Stimulated activated CD8-positive, alpha-beta memory T cell treated with anti-CD3 and anti-CD28 coated beads, Interleukin-2, amount 100 ng/mL, for 1 hour (primary cell): Measurements from ENCODE around the gene NDEL1.

Experiments used
- DNase-seq, 2 donors: peaks; one replicate each; pipeline ENCODE4 v3.0.0-alpha.2; 2020; ENCODE audit warnings: low read depth in 2 of 2

Gene NDEL1

DNA sequence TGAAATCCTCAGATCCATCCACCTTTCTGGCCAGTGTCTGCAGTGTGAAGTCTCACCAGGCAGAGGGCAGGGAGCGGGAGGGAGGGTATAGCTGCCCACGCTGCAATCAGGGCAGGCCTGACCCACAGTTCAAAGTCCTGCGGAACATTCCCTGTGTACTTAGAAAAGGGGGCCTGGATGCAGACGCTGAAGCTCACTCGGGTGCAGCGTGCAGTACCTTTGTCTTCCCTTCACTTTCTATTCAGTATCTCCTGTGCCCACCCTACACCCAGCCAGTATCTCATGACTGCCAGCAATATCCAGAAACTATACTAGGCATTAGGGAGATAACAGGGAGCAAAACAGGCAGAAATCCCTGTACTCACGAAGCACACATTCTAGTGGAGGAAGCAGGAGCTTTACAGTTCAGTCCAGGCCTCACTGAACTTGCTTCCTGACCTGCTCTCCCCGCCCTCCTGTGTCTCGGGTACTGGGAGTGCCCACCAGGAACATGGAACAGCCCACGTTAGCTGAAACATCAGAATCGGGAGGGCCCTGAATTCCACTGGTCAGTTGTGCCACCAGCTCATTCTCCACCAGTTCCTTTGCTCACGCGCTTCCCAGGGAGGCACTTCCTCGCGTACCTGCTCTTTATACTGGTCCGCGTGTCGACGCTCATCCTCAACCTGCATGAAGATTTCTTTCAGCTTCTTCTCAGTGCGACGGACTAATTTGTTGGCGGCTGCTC, 42.2 kb downstream of the NDEL1 start:
- DNase-seq = no peak

DNA sequence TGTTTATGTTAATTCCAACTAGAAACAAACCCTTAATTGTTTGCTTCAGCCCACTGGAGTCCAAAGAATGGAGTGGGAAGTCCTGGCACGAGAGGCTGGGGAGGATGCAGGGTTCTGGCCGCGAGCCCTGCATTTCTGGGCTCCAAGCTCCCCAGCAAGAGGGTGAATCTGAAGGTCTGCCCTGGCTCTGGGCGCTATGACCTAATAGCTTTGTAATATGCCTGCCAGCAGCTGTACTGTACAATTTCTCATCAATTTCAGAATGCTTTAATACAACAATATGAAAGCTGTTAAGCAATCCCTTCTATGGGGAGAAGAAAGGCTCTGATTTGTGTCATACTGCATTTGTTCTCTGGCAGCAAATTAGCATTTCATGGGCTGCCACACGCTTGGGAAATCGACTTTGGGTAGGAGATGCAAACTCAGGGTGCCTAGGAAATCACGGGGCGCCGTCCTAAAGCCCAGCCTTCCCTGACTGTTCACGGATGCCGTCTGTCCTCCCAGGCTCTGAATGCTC, 43.8 kb downstream of the NDEL1 start:
- no peak for DNase-seq

DNA sequence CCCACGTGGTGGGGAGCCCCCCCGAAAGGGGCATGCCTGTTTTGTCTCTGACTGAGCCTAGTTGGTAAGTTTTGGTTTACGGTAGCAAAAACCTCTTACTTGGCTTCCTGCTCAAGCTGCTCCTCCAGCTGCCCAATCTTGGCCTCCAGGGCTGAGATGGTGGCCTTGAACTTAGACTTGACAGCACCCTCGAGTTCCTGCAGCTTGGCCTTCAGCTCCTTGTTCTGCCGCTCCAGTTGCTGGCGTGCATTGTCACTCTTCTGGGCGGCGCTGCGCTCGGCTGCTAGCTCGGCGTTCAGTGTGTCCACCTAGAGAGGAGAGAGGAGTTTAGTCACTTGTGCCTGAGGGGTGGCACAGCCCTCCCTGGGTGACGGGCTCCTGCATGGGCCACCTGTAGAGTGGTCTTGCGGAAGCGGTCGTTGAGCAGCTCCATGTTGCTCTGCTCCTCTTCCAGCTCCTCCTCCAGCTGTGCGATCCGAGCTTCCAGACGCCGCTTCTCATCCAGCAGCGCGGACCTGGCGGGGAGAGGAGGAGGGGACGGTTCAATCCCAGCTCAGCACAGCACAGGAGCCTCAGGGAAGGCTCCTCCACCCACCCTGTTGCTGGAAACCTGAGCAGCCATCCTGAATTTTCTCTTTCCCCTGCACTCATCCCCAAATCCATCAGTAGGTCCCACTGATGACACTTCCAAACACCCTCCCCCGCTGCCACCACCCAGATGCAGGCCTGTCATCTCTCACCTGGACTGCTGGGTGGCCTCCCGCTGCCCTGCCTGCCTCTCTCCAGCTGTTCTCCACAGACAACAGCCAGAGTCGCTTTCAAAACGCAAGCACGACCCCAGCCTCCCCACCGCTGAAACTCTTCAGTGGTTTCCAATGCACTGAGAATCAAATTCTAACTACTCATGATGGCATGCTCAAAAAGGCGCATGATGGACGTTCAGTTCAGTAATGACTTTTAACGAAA, 44.6 kb downstream of the NDEL1 start:
- no peak for DNase-seq

DNA sequence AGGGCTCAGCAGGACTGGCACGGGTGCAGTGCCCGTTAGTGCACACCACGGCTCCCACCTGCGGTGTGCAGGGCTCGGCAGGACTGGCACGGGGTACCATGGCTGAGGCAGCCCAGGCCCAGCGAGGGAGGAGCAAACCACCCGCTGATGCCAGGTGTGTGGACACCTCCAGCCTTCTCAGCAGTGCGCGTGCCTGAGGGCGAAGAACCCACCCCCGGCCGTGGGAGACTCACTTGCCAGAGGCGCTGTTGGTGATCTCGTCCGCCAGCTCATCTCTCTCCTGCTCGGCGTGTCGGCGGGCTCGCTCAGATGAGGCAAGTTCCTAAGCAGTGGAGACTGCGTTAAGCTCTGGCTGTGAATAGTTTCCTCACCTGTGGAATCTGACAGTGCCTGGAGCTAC, 45.4 kb downstream of the NDEL1 start:
- DNase-seq = no peak

DNA sequence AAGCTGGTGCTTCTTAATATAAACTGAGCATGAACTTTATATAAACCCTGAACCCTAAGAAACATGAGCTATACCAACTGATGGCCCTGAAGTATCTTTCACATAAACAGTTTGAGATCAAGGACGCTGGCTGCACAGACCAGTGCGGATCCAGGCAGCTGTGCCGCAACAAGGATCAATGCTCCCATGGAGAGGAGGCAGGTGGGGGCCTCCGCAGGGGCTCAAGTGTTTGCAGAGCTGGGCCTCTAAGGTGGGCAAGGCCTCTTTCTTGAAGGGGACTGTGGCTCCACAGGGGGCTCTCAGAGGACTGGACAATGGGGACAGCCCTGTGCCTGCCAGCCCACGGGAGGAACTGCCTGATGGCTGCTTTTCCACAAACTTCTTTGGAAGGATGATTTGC, 46.0 kb downstream of the NDEL1 start:
- no peak for DNase-seq

DNA sequence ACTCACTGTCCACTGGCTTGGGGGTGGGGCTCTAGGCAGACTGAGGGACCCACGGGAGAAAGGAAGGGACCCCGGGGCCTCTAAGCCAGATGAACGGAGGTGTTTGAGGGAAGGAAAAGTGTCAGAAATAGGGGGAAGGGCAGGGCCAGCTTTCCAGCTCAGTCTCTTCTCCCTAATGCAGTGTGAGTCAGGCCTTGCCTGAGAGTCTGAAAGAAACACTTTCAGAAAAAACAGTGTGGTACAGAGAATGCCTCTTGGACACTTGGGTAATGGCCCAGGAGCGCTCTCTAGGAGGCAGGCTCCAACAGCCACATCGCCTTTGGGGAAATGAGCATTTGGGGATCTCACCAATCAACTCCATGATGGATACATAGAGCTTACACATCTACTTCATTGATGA, 46.9 kb downstream of the NDEL1 start:
- DNase-seq = no peak

DNA sequence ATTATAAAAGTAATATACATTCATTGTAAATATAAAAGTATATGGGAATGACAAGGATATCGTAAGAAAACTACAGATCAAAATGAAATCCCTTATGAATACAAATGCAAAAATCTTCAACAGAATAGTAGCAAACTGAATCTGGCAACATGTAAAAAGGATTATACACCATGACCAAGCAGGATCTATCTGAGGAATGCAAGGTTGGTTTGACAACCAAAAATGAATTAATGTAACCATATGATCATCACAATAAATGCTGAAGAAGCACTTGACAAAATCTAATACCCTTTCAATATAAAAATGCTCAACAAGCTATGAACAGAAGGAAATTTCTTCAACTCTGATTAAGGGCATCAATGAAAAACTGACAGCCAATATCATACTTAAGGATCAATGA, 48.8 kb downstream of the NDEL1 start:
- no peak for DNase-seq

DNA sequence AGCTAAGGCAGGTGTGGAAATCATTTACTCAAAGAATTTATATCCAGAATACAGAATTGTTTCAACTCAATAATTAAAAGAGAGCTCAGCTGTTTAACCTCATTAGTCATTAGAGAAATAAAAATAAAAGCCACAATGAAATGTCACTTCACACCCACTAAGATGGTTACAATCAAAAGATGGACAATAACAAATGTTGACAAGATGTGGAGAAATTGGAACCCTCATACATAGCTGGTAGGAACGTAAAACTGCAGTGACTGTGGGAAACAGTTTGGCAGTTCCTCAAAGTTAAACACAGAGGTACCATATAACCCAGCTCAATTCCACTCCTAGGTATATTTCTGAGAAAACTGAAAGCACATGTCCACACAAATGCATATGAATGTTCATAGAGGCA, 49.8 kb downstream of the NDEL1 start:
- DNase-seq = no peak

DNA sequence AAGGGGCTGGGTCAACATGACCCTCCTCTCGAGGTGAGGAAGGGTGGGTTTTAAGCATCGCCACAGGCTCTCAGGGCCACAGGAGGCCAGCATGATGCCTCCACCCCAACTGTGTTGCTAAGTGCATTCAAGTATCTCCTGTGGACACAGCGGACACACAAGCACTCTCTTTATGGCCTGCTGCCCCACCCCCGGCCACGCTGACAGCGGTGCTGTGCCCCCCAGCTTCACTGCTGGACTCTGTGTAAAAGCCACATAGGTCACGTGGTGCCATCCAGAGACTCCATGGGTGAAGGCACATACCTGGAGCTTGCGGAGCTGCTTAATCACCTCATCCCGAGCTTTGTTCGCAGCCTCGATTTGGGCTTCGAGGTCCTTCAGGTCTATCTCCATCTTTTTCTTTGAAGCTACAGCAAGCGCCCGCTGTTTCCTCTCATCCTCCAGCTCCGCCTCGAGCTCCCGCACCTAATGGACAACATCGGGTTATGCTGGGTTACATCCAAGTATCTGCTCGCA, 51.5 kb downstream of the NDEL1 start:
- DNase-seq = no peak

DNA sequence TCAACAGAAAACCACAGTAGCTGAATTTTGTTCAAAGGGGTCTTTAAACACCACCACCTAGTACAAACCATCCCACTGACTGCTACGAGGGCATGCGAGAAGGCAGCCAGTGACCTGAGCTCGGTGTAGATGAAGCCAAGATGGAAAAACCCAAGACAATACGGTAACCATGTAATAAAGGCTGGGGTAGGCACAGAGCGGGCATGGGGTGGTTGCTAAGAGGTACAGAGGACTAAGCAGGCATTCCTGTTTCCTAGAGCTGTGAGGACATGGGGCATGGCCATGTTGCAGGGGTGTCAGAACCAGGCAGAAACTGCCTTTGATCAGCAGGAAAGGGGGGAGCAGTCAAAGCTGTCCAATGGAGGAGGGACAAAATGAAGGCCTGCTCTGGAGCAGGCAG, 52.1 kb downstream of the NDEL1 start:
- no peak for DNase-seq

DNA sequence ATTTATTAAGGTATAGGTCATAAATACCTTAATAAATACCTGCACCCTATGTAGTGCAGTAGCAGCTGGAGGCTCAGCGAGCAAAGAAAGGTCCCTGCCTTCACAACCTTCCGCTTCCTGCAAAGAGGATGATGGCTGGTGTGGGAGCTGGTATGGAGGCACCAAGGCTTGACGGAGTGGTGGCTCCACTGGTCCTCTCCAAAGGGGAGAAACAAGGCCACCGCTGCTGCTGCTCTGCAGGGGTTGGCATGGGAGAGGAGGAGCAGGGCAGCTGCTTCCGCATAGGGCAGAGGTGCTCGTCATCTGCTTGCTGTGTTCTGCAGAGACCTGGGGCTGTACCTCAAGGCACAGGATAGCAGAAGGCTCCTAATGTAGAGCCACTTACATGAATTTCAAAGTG, 52.8 kb downstream of the NDEL1 start:
- no peak for DNase-seq

DNA sequence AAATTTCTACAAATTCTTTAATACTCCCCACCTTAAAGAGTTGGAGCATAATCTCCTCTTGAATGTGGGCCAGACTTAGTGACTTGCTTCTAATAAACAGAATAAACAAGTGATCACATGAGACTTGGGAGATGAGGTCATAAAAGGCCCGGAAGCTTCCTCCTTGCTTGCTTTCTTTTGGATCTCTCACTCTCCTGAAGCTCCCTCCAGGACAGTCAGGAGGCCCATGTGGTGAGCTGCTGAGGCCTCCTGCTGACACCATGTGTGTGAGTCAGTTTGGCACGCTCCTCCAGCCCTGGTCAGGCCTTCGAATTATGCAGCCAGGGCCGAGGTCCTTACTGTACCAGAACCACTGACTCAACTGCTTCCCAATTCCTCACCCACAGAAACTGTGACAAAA, 53.2 kb downstream of the NDEL1 start:
- no peak for DNase-seq

DNA sequence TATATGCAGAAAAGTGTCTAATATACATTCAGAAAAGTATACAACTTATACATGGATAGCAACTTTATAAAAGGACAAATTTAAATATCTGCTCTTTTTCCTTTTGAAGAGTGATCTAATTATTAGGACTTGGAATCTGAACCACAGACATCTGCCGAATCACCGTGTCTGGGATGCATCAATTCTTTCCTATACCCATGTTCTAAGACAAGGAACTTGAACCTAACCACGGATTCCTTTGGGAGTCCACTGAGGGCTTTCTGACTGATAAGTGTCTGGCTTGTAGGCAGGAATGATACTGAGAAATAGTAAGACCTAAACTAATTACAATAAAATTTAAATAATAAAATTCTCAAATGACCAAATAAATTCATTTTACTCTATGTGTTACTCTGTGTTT, 54.2 kb downstream of the NDEL1 start:
- DNase-seq = no peak

DNA sequence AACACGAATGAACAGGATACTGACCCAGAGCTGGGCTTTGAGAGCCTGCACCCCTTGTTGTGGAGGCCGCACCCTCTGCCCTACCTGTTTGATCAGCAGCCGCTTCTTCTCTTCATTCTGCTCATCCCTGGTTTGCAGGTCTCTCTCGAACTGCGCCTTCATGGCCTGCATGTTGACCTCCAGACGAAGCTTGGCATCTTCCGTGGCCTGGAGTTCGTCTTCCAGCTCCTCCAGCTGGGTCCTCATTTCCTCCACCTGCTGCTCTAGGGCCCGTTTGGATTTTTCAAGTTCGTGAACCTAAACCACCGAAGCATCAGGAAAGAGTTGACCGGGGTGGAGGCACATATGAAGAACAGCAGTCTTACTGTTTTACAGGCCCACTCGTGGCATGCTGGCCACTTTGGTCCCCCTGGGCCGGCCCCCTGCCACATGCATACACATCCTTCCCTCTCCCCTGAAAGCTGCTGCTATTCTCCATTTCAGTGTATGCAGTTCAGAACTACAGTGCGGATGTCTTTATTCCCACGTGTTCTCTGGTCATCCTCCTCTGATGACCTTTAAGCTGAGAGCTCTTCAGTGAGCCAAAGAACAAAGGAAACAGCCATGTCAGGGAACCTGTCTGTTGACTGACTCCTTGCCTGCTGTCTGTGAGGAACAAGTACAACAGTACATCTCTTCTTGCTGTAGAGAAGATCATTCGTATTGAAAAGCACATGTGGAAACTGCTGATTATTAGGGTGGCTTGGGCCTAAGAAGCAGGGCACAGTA, 54.8 kb downstream of the NDEL1 start:
- DNase-seq = no peak

DNA sequence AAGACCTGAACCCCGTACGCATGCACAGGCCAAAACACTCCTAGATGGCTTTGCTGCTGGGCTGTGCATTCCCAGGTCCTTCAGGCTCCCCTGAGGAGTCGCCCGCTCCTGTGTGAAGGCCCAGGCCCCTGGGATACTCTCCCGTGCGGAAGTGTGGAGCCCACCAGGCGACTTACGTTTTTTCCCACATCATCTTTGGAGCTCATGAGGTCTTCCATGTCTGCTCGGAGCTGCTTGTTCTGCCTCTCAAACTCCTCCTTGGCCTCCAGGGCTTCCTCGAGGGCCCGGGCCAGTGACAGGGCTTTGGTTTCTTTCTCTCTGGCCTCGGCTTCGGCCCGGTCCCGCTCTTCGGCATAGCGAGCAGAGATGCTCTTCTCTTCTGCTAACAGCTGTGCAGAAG, 56.4 kb downstream of the NDEL1 start:
- no peak for DNase-seq

DNA sequence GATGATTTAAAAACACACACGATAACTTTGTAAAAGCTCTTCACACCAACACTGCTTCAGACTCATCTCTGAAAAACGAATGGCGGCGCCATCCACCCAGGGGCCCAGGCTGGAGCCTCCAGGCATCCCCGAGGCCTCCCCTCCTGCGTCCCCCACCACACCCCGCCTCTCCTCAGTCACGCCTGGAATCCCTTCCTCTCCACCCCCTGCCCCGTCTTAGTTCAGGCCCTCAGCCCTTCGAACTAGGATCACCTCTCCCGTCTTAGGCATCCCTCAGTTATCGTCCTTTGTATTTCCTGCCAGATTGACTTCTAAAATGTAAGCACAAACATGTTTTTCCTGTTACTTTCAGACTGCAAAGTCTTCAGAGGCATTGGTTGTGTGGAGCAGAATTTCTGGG, 58.3 kb downstream of the NDEL1 start:
- no peak for DNase-seq

DNA sequence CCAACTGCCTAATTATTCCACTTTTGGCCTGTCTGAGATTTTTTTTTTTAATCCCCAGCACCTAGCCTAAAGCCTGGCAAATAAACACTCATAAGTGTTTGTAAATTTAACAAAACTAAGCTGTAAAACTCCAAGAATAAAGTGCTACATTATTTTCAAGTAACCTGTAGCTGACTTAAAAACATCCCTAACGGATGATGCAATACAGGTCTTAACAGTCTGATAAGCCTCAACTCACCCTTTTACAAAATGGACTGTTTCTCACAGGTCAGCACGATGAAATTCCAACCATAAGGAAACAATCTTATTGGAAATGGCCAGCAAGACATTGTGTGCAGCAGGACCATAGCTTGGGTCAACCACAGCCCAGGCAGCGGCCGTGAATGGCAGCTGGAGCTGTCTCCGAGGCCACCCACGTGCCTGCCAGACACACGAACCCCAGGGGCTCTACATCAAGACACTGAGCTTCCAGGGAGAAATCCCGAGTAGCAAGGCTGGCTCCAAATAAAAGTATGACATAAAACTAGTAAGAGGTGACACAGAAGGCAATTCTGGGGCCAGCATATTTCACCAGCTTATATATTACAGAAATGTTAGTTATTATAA, 58.9 kb downstream of the NDEL1 start:
- DNase-seq = no peak

DNA sequence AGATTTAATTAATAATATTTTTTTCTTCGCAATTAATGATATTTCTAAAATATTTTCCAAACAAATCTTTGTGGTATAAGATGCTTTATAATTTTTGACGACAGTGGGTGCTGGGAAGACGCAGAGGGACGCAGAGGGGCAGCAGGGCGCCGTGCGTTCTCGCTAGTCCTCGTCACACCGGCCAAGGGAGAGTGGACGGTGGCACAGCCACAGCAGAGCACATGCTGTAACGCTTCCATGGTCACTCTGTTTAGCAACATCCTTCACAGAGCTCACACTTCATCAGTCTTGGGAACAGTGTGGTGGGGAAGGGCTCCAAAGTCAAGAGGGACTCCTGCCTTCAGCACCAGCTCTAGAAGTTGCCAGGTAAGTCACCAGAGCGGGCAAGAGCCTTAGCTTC, 60.4 kb downstream of the NDEL1 start:
- no peak for DNase-seq

DNA sequence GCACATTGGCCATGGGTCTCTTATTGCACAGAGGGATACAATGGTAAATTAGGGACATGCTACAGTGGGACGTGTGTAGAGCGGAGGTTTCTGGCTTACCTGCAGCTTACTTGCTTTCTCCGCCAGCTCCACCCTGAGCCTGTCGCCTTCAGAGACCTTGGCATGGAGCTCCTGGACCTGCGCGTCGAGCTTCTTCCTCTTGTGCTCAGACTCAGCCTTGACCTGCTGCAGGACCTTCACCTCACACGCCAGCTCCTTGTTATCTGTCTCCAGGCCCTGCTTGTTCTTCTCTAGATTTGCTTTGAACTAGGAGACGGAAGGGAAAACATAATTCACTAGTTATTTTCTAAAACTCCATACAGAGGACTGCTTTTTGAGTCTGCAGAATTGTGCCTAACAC, 63.5 kb downstream of the NDEL1 start:
- DNase-seq = no peak

DNA sequence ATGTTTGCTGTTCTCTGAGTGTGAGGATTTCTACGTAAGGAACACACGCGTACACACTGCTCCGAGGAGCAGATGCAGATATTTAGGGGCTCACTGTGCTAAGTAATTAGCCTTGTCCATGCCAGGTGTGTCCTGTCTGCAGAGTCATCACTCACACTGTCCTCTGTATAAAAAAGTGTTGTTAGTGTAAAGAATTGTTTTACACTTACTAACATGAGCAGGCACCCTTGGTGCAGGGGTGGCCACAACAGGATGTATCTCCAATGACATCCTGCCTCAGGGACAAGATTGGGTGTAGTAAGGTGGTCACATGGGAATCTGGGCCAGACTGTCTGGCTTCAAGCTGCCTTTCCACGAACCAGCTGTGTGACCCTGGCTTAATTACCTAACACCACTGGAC, 63.9 kb downstream of the NDEL1 start:
- no peak for DNase-seq

DNA sequence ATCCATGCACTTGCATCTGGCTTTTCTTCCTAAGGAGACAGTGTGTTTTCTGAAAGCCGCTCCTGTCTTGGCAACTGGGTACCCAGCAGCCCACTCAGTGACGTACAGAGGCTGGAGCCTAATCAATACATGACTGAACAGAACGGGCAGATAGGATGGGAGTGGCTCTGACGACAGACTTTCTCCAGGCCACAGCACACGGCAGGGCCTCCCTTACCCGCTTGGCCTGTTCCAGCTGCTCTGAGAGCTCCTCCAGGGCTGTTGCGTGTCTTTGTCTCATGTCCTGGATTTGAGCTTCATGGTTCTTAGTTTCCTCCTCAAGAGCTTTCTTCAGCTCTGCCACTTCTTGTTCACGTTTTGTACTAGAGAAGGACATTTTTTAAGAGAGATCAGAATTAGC, 64.9 kb downstream of the NDEL1 start:
- DNase-seq = no peak

DNA sequence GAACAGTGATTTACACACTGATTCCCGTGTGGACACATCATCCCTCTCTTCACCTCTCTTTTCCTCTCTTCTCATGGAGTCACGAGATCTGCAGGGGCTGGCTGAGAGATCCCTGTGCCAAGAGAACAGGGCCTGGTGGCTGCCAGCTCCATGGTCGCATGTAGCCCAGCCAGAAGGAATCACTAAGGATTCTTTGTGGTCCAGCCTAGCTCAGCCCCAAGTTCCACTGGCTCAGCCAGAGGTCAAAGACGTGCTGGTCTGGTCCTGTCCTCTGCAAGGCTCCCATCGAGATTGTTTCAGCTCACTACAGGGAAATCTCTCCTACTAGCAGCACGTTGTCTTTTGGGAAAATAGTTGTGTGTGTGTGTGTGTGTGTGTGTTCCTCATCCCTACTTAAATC, 66.4 kb downstream of the NDEL1 start:
- DNase-seq = no peak
